22Rv1 (cell line): ENCODE data around the gene GRAP2.

Source experiments
- H3K27ac ChIP-seq: fragments of 450-650 bp; 2 replicates; pipeline ENCODE4 v1.5.1; 2017
- ZFX ChIP-seq: fragments of 450-650 bp; IDR thresholded peaks from 2 replicates; pipeline ENCODE4 v1.6.1; 2017; ENCODE audit warnings: antibody characterized with exemption, borderline replicate concordance
- TF ChIP-seq, protein P1 (sequence below): fragments of 450-650 bp; IDR thresholded peaks from 2 replicates; pipeline ENCODE4 v1.5.1; 2017; ENCODE audit warnings: mild to moderate bottlenecking

Gene GRAP2

GRCh38 chr22:39984746-39985145, 83.9 kb downstream of the GRAP2 start:
- TF ChIP-seq ZFX = no peak
- TF ChIP-seq, protein P1, sequence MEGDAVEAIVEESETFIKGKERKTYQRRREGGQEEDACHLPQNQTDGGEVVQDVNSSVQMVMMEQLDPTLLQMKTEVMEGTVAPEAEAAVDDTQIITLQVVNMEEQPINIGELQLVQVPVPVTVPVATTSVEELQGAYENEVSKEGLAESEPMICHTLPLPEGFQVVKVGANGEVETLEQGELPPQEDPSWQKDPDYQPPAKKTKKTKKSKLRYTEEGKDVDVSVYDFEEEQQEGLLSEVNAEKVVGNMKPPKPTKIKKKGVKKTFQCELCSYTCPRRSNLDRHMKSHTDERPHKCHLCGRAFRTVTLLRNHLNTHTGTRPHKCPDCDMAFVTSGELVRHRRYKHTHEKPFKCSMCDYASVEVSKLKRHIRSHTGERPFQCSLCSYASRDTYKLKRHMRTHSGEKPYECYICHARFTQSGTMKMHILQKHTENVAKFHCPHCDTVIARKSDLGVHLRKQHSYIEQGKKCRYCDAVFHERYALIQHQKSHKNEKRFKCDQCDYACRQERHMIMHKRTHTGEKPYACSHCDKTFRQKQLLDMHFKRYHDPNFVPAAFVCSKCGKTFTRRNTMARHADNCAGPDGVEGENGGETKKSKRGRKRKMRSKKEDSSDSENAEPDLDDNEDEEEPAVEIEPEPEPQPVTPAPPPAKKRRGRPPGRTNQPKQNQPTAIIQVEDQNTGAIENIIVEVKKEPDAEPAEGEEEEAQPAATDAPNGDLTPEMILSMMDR = no peak

GRCh38 chr22:39985383-39986035, 84.6 kb downstream of the GRAP2 start:
- no peak for TF ChIP-seq ZFX
- TF ChIP-seq, protein P1 = no peak
- H3K27ac ChIP-seq = no peak overlapping the region

More at GRCh38 chr22:39984746-39985145, 83.9 kb downstream of the GRAP2 start:
- no peak overlapping the region for H3K27ac ChIP-seq

DNA sequence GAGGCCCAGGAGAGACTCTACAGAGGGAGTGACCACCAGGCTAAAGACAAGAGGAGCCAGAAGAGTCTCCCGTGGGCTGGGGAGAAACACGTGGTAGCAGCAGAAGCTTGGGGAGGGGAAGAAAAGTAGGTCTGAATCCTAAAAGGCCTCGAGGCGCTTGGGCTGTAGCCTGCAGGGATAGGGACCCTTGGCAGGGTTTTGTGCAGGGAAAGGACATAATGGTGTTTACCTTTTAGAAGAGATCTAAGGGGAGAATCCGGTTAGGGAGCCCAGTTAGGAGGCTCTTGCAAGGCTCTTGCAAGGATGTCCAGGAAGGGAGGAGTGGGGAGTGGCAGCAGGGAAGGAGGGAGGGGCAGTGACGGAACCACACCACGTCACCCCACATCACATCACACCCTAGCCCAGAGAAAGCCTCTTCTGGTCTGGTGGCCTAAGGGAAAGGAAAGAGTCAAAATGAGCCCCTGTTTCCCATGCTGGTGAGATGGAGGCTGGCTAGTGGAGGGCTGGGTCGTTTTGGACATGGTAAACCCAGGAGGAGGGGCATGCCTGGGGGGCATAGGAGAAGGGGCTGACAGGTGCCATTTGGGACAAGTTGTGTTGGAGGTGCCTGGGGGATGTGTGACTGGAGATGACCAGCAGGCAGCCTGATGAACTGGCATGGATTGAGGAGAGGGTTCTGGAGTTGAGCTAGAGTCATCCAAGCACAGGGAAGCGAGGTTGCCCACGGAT, 87.7 kb downstream of the GRAP2 start:
- H3K27ac ChIP-seq = no peak overlapping the region
- TF ChIP-seq, protein P1 = no peak
- no peak for TF ChIP-seq ZFX

DNA sequence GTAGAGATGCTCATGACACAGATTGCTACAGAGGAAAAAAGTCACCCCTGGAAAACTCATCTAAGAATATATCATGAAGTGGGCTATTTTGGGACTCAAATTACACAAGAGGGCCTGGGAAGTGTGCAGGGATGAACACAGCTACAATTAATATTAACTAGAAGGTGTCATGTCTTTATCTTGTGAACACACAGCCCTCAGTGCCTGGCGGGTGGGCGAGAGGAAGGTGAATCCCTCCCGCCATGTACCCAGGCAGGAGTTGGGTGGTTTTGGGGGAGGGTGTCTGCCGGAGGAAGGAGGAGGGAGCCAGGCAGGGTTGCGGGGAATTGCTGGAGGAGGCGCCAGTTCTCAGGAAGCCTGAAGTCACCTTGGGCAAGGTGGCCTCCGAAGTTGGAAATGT, 88.7 kb downstream of the GRAP2 start:
- H3K27ac ChIP-seq = no peak overlapping the region
- TF ChIP-seq, protein P1 = no peak
- TF ChIP-seq ZFX = no peak

- no peak overlapping the region for H3K27ac ChIP-seq
- TF ChIP-seq, protein P1 = no peak
- TF ChIP-seq ZFX = no peak
Observed at GRCh38 chr22:39990686-39991085, 89.8 kb downstream of the GRAP2 start.

GRCh38 chr22:39991159-39991860, 90.4 kb downstream of the GRAP2 start:
- no peak overlapping the region for H3K27ac ChIP-seq
- no peak for TF ChIP-seq ZFX
- TF ChIP-seq, protein P1 = no peak
